GM12878 (cell line): ENCODE results near the gene NF1. TPM values are rescaled to one million over a fixed set of nuclear protein-coding genes. Genes with fewer than 3 reads are reported as not detected.
A peak's percentile ranks its signal among the peaks of the same experiment; 100 is the strongest.

Experiments used
- ATF2 ChIP-seq: IDR thresholded peaks from 2 replicates; pipeline ENCODE4 v1.6.1; 2012; ENCODE audit warnings: low read length, inconsistent platforms
- CEBPB ChIP-seq, 2 experiments: fragments of 150-350 bp in 1 of 2; IDR thresholded peaks; 2 replicates each; pipeline ENCODE4 v1.6.1; 2012 to 2014; ENCODE audit warnings: low read depth in 2 of 2, low read length in 2 of 2, borderline replicate concordance in 1 of 2, inconsistent platforms in 1 of 2
- CHD4 ChIP-seq: fragments of 200-600 bp; sonication (generic); IDR thresholded peaks from 2 replicates; pipeline ENCODE4 v1.6.1; 2016; ENCODE audit warnings: mild to moderate bottlenecking
- CUX1 ChIP-seq: IDR thresholded peaks from 2 replicates; pipeline ENCODE4 v1.6.1; 2012; ENCODE audit warnings: improper control_type of control experiment, low read depth, low read length; ENCODE audit not compliant: insufficient replicate concordance
- FOS ChIP-seq: IDR thresholded peaks from 3 replicates; pipeline ENCODE4 v1.6.1; 2011; ENCODE audit warnings: borderline replicate concordance; ENCODE audit not compliant: insufficient read length; ENCODE audit errors: extremely low read depth
- HCFC1 ChIP-seq: fragments of 150-350 bp; IDR thresholded peaks from 2 replicates; pipeline ENCODE4 v1.6.1; 2014; ENCODE audit warnings: low read length
- MLLT1 ChIP-seq: fragments of 450-650 bp; IDR thresholded peaks from 2 replicates; pipeline ENCODE4 v1.6.1; 2016; ENCODE audit warnings: mild to moderate bottlenecking
- NFXL1 ChIP-seq: fragments of 450-650 bp; IDR thresholded peaks from 2 replicates; pipeline ENCODE4 v1.6.1; 2017; ENCODE audit warnings: antibody characterized with exemption, mild to moderate bottlenecking, borderline replicate concordance
- RELB ChIP-seq: fragments of 450-650 bp; IDR thresholded peaks from 2 replicates; pipeline ENCODE4 v1.6.1; 2017; ENCODE audit warnings: low read depth, mild to moderate bottlenecking, moderate library complexity
- TCF3 ChIP-seq: IDR thresholded peaks from 2 replicates; pipeline ENCODE4 v1.6.1; 2012; ENCODE audit warnings: low read depth, mild to moderate bottlenecking, low read length, borderline replicate concordance; ENCODE audit not compliant: insufficient read depth
- YY1 ChIP-seq: IDR thresholded peaks from 2 replicates; pipeline ENCODE4 v1.6.1; 2011; ENCODE audit warnings: low read depth, mild to moderate bottlenecking, low read length
- polyA plus RNA-seq, 11 experiments: library from polyadenylated mRNA; depleted of rRNA in 4 of 11; unstranded in 6 of 11; stranded (reverse) in 5 of 11; fragments of >200 nt; fragmentation: Nextera tagmentation in 4 of 11; fragmentation: Illumina TruSeq in 1 of 11; extraction: Ambion mirVana in 4 of 11; extraction: Trizol in 1 of 11; gene quantifications; 1 replicate in 1 of 11; 2 replicates in 10 of 11; pipeline versions ENCODE4 v1.2.1 to v1.2.3, GENCODE V29; 2011 to 2016; ENCODE audit warnings: inconsistent platforms in 2 of 11, missing spikeins in 2 of 11, low read depth in 1 of 11
- total RNA-seq, 4 experiments: library from RNA; depleted of rRNA in 3 of 4; stranded (reverse); fragments of >200 nt in 3 of 4; fragmentation: Illumina TruSeq in 1 of 4; extraction: Trizol in 1 of 4; gene quantifications; 2 replicates each; pipeline versions ENCODE4 v1.2.1 to v1.2.3, GENCODE V29; 2013 to 2021

NF1 gene
- total and polyA plus RNA-seq, 10 of the 15 experiments (the other 5 are each of a cell fraction or from before 2014, with no cell fraction given), result 2.5 to 31.8 (median 16.6) TPM

- peak; percentile 65; the same call in 1 of the 2 replicates for TF ChIP-seq MLLT1
- TF ChIP-seq HCFC1, result no peak
- TF ChIP-seq YY1, result peak; percentile 76; the same call in 1 of the 2 replicates
- TF ChIP-seq ATF2, result no peak
- TF ChIP-seq TCF3, result no peak
- no peak for TF ChIP-seq FOS
- no peak for TF ChIP-seq CUX1
- TF ChIP-seq NFXL1, result no peak
- no peak for TF ChIP-seq CHD4
- TF ChIP-seq CEBPB (IDR thresholded peaks at IDR 0.05; ENCODE audit: borderline replicate concordance in 1 of 2, low read depth in 2 of 2, low read length in 2 of 2), result no peak
- 0 out of 2 replicates have a peak, but pooled peaks have one; percentile 17 for TF ChIP-seq RELB
- TF ChIP-seq, all 136 proteins: peak for 7
Observed at GRCh38 chr17:31310260-31310659, 215.5 kb downstream of the NF1 start (continued).
